Coronary artery (tissue), 2 donors: ENCODE measurements around the gene RBPJ.

Source experiments
- DNase-seq: peaks from one replicate; pipeline ENCODE4 v3.0.0-alpha.2; 2017; ENCODE audit warnings: low spot score
- H3K27ac ChIP-seq, 2 donors: fragments of 200-600 bp; sonication (generic); one replicate each; pipeline ENCODE4 v1.5.1; 2016 to 2019
- H3K4me3 ChIP-seq: fragments of 200-600 bp; sonication (generic); 2 replicates; pipeline ENCODE4 v1.5.1; 2016; ENCODE audit warnings: mild to moderate bottlenecking, moderate library complexity
- TF ChIP-seq, protein P1 (sequence below): fragments of 200-600 bp; sonication (generic); IDR thresholded peaks from one replicate; pipeline ENCODE4 v1.5.1; 2019; ENCODE audit warnings: antibody characterized with exemption

The RBPJ gene

DNA sequence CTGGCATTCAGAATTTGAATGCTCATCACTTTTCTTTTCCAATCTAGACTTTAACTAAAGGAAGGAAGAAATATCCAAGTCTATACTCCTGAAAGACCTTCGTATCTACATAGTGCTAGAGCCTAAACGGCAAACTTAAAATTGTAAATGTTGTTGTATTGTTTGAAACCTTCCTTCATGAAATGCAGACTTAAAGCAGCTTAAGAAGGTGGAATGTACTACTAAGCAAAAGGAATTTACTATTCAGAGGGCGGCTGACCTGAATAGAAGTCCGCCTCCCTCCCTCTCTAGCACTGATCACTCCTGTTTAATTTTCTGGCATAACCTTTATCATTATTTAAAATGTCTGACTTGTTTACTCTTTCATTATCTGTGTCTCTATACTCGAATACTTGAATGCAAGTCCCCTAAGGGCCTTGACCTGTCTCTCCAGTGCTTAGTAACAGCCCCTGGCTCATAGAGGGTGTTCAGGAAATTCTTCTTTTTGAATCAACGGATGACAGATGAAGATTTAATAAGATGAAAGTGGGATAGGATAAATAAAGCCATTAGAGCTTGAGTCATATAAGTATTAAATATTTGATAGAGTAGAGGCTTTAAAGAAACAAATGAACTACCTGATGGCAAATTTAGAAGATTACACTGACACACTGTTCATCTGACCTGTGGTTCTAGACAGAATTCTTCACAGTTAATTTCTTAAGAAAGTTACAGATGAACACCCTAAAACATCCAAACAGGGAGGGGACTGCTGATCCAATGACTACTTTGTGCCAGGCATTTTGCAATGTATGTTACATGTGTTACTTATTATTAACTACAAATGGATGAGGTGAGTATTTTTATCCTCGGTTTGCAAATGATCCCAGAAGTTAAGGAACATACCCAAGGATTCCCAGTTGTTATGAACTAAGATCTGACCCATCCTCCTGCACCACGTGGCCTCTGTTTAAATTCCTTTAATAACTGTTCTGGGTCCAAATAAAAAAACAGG lies 20.2 kb upstream of the RBPJ start:
- H3K27ac ChIP-seq: no peak overlapping the region
- H3K4me3 ChIP-seq: no peak overlapping the region
- DNase-seq: no peak
- TF ChIP-seq, protein P1, sequence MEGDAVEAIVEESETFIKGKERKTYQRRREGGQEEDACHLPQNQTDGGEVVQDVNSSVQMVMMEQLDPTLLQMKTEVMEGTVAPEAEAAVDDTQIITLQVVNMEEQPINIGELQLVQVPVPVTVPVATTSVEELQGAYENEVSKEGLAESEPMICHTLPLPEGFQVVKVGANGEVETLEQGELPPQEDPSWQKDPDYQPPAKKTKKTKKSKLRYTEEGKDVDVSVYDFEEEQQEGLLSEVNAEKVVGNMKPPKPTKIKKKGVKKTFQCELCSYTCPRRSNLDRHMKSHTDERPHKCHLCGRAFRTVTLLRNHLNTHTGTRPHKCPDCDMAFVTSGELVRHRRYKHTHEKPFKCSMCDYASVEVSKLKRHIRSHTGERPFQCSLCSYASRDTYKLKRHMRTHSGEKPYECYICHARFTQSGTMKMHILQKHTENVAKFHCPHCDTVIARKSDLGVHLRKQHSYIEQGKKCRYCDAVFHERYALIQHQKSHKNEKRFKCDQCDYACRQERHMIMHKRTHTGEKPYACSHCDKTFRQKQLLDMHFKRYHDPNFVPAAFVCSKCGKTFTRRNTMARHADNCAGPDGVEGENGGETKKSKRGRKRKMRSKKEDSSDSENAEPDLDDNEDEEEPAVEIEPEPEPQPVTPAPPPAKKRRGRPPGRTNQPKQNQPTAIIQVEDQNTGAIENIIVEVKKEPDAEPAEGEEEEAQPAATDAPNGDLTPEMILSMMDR: no peak

DNA sequence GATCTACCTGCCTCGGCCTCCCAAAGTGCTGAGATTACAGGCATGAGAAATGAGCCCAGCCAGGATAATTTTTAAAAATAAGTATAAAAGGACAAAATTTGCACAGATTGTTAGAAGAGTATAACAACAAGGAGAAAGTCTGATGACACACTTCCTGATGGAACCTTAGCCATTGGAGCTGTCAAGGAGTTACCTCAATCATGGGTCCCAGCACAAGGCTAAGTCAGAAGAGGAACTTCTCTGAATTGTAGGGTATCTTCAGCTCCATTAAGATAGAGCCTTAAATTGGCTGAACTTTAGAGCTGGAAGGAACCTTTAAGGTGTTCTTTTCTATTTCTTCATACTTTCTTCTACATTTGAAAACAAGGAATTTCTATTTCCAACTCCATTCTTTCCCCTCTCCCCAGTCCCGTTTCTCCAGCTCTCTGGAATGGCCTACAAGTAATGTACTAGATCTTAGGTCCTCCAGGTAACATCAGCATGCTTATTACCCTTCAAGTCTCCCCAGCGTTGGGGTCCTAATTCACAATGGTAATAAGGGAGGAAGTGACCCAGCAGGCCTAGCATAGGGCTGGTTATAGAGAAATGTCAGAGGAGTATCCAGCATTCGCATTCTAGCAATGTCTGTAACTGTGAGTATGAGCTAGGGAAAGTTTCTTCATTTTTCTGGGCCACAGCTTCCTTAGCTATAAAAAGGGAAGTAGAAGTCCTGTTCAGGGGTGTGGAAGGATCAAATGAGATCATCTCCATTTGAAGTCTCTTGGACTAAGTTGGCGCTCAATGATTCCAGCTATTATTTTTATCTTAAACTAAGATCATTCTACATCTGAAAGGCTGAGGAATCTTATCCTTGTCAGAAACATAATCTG lies 18.5 kb upstream of the RBPJ start:
- no peak for DNase-seq
- TF ChIP-seq, protein P1: no peak
- no peak overlapping the region for H3K4me3 ChIP-seq
- peak overlapping the region in 1 of 2 donors; percentile 17 for H3K27ac ChIP-seq

DNA sequence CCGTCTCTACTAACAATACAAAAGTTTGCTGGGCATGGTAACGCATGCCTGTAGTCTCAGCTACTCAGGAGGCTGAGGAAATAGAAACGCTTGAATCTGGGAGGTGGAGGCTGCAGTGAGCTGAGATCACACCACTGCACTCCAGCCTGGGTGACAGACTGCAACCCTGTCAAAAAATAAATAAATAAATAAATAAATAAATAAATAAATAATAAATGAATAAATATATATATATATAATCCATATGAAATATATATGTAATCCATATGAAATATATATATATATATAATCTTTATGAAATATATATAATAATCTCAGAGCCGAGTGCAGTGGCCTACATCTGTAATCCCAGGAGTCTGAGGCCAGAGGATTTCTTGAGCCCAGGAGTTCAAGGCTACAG lies 17.8 kb upstream of the RBPJ start:
- Histone ChIP-seq H3K27ac (peak overlapping the region in 1 of 2 donors; percentile 17), H3K4me3 (no peak overlapping the region)
- DNase-seq: no peak
- TF ChIP-seq, protein P1: no peak

DNA sequence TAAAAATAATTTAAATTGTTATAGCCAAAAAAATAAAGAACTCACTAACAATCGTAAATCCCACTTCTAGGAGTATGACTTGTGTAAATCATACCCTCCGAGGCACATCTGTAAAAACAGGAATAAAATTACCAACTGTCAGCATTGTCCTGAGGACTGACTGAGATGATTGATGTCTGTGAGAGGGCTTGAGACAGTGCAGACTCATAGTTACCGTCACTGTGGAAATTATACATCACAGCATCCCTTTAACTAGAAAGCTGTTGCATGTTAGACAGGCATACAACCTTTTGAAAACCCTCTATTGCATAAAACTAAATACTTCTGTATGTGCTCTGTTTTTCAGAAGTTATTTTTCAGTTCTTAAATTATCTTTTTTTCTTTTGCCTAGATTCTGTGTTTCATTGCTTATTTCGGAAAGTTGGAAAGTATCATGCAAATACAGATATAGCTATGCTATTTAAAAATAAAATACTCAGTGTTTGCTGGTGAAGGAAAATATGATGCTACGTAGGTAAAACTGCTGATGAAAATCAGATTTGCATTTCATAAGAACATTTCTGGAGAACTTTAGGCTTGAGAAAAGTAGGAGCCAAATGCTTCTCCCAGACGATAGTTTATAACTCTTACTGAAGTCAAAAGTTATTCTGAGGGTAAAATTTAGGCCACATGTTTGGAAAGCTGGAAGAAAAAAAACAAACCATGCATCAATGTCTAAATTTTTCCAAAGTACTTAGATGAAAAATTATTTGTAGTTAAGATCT lies 13.6 kb upstream of the RBPJ start:
- TF ChIP-seq, protein P1: no peak
- H3K4me3 ChIP-seq: no peak overlapping the region
- no peak for DNase-seq
- no peak overlapping the region for H3K27ac ChIP-seq

DNA sequence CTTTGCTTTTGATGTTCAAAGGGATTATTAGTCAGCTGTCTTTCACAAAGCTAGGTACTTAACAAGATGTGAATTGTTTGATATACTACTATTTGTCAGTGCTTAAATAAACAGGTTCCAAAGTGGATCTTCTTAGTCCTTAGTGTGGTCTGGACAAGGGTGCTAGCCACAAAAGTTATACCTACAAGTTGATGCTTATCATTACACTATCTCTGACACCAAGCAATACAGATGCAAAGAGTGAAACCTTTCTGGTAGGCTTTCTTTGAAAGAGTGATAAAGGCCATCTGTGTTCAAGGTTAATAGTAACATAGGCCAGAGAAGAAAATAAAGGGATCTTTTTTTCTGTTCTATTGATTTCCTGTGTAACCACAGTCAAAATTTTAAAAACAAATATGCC lies 12.2 kb upstream of the RBPJ start:
- TF ChIP-seq, protein P1: no peak
- H3K4me3 ChIP-seq: no peak overlapping the region

DNA sequence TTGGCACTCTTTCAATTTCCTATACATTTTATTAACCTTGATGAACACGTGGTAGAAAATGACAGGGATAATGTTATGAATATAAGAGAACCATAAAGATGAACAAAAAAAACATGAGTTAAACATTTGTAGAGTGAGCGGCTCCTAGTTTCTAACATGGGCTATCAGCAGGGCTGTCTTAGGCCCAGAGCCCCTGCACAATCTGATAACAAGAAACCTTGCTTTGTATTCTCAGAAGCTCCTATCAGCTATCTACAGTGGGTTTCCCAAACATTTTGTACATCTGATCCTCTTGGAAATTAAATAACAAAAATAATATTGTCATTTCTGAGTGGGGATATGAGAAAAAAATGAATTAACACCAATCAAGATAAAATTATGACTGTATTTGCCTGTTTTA lies 10.6 kb upstream of the RBPJ start:
- Histone ChIP-seq H3K4me3 (no peak overlapping the region), H3K27ac (no peak overlapping the region)
- TF ChIP-seq, protein P1: no peak
- DNase-seq: no peak

More for the DNA sequence above, 12.2 kb upstream of the RBPJ start:
- H3K27ac ChIP-seq: no peak overlapping the region
- no peak for DNase-seq
